Smooth muscle cell (in vitro differentiated cells): ENCODE results near the gene DISC1. TPM values are rescaled to one million over a fixed set of nuclear protein-coding genes. Genes with fewer than 3 reads are reported as not detected.

ENCODE experiments used
- DNase-seq: peaks from one replicate; lab custom pipeline; 2025; ENCODE audit not compliant: unreplicated experiment; lab: John Stamatoyannopoulos, UW
- H2AFZ ChIP-seq: fragments of 200-600 bp; sonication (generic); 2 replicates; pipeline ENCODE4 v1.6.0; 2016; ENCODE audit warnings: antibody characterized with exemption, low read depth, mild to moderate bottlenecking
- H3F3A ChIP-seq: fragments of 200-600 bp; sonication (generic); 2 replicates; pipeline ENCODE4 v1.6.0; 2017; ENCODE audit warnings: antibody characterized with exemption, low read depth
- H3K27ac ChIP-seq: fragments of 200-600 bp; sonication (generic); 2 replicates; pipeline ENCODE4 v1.5.1; 2016; ENCODE audit warnings: low read depth, mild to moderate bottlenecking
- H3K27me3 ChIP-seq: fragments of 200-600 bp; sonication (generic); 2 replicates; pipeline ENCODE4 v1.6.1; 2016; ENCODE audit warnings: low read depth, mild to moderate bottlenecking
- H3K36me3 ChIP-seq: fragments of 200-600 bp; sonication (generic); 2 replicates; pipeline ENCODE4 v1.5.1; 2016; ENCODE audit warnings: low read depth
- H3K4me1 ChIP-seq: fragments of 200-600 bp; sonication (generic); 2 replicates; pipeline ENCODE4 v1.5.1; 2016; ENCODE audit warnings: low read depth
- H3K4me2 ChIP-seq: fragments of 200-600 bp; sonication (generic); 2 replicates; pipeline ENCODE4 v1.6.0; 2016; ENCODE audit warnings: mild to moderate bottlenecking
- H3K4me3 ChIP-seq: fragments of 200-600 bp; sonication (generic); 2 replicates; pipeline ENCODE4 v1.5.1; 2016; ENCODE audit warnings: mild to moderate bottlenecking
- H3K79me2 ChIP-seq: fragments of 200-600 bp; sonication (generic); 2 replicates; pipeline ENCODE4 v1.6.0; 2016; ENCODE audit warnings: low read depth, mild to moderate bottlenecking
- H3K9ac ChIP-seq: fragments of 200-600 bp; sonication (generic); 2 replicates; pipeline ENCODE4 v1.6.0; 2016; ENCODE audit warnings: low read depth
- H3K9me3 ChIP-seq: fragments of 200-600 bp; sonication (generic); replicated peaks from 2 replicates; pipeline ENCODE4 v1.5.1; 2016; ENCODE audit warnings: low read depth
- H4K20me1 ChIP-seq: fragments of 200-600 bp; sonication (generic); 2 replicates; pipeline ENCODE4 v1.6.0; 2016; ENCODE audit warnings: low read depth
- CTCF ChIP-seq: fragments of 200-600 bp; sonication (generic); IDR thresholded peaks from 2 replicates; pipeline ENCODE4 v1.5.1; 2017; ENCODE audit warnings: borderline replicate concordance, mild to moderate bottlenecking, antibody characterized with exemption; ENCODE audit not compliant: insufficient read depth, poor library complexity, severe bottlenecking
- WGBS: methylation state at CpG from one replicate; pipeline ENCODE4 v1.1.7; 2016; ENCODE audit warnings: low lambda C conversion rate; 5-methylcytosine and 5-hydroxymethylcytosine counted together
- polyA plus RNA-seq: library from polyadenylated mRNA; unstranded; fragments of >200 nt; fragmentation: Nextera tagmentation; extraction: Ambion mirVana; gene quantifications from 2 replicates; pipeline ENCODE4 v1.2.1, GENCODE V29; 2016
- total RNA-seq: library from RNA; depleted of rRNA; stranded (reverse); fragments of >200 nt; gene quantifications from 2 replicates; pipeline ENCODE4 v1.2.3, GENCODE V29; 2014

The DISC1 gene
- total and polyA plus RNA-seq, 2 experiments from 2014 or later, result 0.89 to 4.3 TPM

DNA sequence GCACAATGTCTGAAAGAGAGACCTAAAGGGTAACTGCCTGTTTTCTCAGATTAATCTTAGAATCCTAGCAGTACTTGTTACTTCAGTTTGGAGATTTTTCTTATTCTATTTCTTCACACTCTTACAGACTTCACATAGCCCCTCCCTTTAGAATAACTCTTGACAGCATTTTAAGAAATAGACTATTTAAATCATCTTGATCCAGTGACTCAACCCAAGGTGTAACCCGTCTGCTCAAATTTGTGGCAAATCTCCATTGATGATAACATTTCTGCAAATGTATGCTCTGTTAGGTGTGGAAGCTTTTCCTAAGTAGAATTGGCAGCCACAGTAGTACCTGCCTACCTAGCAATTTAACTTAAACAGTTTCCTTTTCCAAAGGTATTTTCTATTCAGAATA, 391.2 kb downstream of the DISC1 start:
- Histone ChIP-seq H3K4me2 (no peak overlapping the region), H3K27me3 (no peaks in the 10 kb centered on the region), H3K9ac (no peak overlapping the region), H3K27ac (no peak overlapping the region), H3K9me3 (no peaks in the 10 kb centered on the region), H3F3A (no peaks in the 10 kb centered on the region), H4K20me1 (no peaks in the 10 kb centered on the region), H3K4me1 (no peaks in the 10 kb centered on the region), H3K79me2 (no peaks in the 10 kb centered on the region), H3K4me3 (no peak overlapping the region), H2AFZ (no peak overlapping the region), H3K36me3 (no peaks in the 10 kb centered on the region)
- no peak for DNase-seq
- WGBS, result 79% methylated on average over 1 of the region's 1 CpG
- TF ChIP-seq CTCF, result no peak

- Histone ChIP-seq H3K27me3 (no peaks in the 10 kb centered on the region), H3K27ac (no peak overlapping the region), H3K79me2 (no peaks in the 10 kb centered on the region), H3K4me1 (no peaks in the 10 kb centered on the region), H3K4me3 (no peak overlapping the region), H4K20me1 (no peaks in the 10 kb centered on the region), H3F3A (no peaks in the 10 kb centered on the region), H3K4me2 (peak overlapping the region; percentile 35), H3K36me3 (no peaks in the 10 kb centered on the region), H3K9me3 (no peaks in the 10 kb centered on the region), H3K9ac (no peak overlapping the region), H2AFZ (no peak overlapping the region)
- 55% methylated on average over 3 of the region's 3 CpGs for WGBS
- TF ChIP-seq CTCF, result no peak
- no peak for DNase-seq
These were observed 391.8 kb downstream of the DISC1 start for GRCh38 chr1:232018231-232019025.

DNA sequence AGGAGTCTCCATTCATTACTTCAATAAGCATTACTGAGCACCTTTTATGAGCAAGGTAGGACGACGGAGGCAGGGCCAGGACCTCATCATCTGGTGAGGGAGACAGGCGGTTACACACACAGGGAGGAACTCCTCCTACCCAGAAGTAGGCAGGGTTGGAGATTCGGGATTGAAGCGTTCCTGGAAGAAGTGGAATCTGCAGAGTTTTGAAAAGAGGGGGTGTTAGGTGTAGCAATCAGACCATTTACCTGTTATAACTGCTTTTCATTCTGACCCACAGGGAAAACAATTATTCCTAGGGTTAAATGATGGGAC, 392.4 kb downstream of the DISC1 start:
- no peak overlapping the region for H3K27ac ChIP-seq
- H3K79me2 ChIP-seq, result no peaks in the 10 kb centered on the region
- no peaks in the 10 kb centered on the region for H4K20me1 ChIP-seq
- no peak overlapping the region for H3K4me3 ChIP-seq
- H3K9me3 ChIP-seq, result no peaks in the 10 kb centered on the region
- WGBS, result 72% methylated on average over 5 of the region's 5 CpGs
- no peaks in the 10 kb centered on the region for H3K27me3 ChIP-seq
- no peaks in the 10 kb centered on the region for H3K4me1 ChIP-seq
- TF ChIP-seq CTCF, result no peak
- no peak overlapping the region for H2AFZ ChIP-seq
- no peaks in the 10 kb centered on the region for H3F3A ChIP-seq
- no peak overlapping the region for H3K4me2 ChIP-seq
- no peaks in the 10 kb centered on the region for H3K36me3 ChIP-seq
- DNase-seq, result no peak
- H3K9ac ChIP-seq, result no peak overlapping the region

DNA sequence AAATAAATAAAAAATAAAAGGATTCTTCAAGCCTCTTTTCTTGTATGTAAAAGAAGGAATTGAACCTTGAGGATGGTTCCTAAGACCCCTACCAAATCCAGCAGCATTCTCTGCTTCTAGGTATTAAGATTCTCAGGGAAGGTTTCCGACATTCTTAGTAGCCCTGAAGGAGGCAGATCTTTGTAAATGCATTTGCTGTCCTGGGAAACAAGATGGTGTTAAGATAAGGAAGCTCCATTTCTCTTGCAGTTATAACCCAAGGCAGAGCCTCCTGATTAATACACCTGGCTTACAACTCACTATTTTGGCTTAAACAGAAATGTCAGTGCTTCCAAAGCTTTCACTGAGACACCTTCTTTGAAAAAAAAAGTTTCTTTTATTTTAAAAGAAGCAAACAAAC, 393.8 kb downstream of the DISC1 start:
- no peak overlapping the region for H3K4me3 ChIP-seq
- H3K4me2 ChIP-seq, result no peak overlapping the region
- no peaks in the 10 kb centered on the region for H3K36me3 ChIP-seq
- H4K20me1 ChIP-seq, result no peaks in the 10 kb centered on the region
- no peaks in the 10 kb centered on the region for H3K9me3 ChIP-seq
- no peak for DNase-seq
- no peaks in the 10 kb centered on the region for H3F3A ChIP-seq
- no peaks in the 10 kb centered on the region for H3K4me1 ChIP-seq
- H3K27ac ChIP-seq, result no peak overlapping the region
- no peaks in the 10 kb centered on the region for H3K79me2 ChIP-seq
- H3K9ac ChIP-seq, result no peak overlapping the region
- WGBS, result 19% methylated on average over 1 of the region's 1 CpG
- TF ChIP-seq CTCF, result no peak
- H2AFZ ChIP-seq, result no peak overlapping the region
- no peaks in the 10 kb centered on the region for H3K27me3 ChIP-seq
